DMS79 (cell line): ENCODE results near the gene SEMA5A.

ENCODE experiments used
- DNase-seq: peaks from one replicate; lab custom pipeline; 2025; lab: John Stamatoyannopoulos, UW

SEMA5A gene, protein sequence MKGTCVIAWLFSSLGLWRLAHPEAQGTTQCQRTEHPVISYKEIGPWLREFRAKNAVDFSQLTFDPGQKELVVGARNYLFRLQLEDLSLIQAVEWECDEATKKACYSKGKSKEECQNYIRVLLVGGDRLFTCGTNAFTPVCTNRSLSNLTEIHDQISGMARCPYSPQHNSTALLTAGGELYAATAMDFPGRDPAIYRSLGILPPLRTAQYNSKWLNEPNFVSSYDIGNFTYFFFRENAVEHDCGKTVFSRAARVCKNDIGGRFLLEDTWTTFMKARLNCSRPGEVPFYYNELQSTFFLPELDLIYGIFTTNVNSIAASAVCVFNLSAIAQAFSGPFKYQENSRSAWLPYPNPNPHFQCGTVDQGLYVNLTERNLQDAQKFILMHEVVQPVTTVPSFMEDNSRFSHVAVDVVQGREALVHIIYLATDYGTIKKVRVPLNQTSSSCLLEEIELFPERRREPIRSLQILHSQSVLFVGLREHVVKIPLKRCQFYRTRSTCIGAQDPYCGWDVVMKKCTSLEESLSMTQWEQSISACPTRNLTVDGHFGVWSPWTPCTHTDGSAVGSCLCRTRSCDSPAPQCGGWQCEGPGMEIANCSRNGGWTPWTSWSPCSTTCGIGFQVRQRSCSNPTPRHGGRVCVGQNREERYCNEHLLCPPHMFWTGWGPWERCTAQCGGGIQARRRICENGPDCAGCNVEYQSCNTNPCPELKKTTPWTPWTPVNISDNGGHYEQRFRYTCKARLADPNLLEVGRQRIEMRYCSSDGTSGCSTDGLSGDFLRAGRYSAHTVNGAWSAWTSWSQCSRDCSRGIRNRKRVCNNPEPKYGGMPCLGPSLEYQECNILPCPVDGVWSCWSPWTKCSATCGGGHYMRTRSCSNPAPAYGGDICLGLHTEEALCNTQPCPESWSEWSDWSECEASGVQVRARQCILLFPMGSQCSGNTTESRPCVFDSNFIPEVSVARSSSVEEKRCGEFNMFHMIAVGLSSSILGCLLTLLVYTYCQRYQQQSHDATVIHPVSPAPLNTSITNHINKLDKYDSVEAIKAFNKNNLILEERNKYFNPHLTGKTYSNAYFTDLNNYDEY

DNA sequence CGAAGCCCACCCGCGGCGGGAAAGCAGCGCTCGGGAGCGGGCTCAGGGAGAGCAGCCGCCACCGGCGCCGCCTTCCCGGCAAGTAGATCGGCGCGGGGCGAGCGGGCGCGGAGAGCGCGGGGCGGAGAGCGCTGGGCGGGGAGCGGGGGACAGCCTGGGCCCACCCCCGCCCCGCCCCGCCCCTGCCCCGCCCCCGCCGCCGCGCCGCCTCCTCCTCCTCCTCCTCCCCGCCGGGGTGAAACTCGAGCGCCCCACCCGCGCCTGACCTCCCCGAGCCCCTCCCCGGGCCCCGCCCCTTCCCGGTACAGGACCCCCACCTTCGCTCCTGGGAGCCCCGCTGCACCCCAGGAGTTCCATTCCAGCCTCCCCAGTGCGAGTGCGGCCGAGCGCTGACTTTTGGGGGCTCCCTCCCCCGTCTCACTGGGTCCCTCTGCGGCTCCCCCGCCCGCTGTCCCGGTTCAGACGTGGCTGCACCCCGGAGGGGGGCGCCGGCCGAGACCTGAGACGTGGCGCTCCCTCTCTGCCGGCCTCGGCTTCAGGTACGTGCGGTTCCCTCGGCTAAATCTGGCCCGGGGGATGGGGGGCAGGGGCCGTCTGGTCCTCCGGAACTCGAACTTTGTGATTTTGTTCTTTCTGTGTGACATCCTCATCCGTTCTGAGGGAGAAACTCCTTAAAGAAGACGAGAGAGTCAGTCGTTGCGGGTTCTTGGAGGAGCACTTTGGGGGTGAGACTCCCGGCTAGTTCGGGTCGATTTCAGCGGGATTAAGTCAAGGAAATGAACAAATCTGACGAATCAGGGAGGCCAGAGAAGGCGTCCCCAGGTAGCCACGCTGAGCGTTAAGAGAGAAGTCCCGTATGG is at the start of gene SEMA5A:
Gene SEMA5A (minus strand): TSS at position 84 of the 860 bp plus-strand sequence. CDS start 166,129 bp downstream, outside the sequence.
- DNase-seq = no peak

DNA sequence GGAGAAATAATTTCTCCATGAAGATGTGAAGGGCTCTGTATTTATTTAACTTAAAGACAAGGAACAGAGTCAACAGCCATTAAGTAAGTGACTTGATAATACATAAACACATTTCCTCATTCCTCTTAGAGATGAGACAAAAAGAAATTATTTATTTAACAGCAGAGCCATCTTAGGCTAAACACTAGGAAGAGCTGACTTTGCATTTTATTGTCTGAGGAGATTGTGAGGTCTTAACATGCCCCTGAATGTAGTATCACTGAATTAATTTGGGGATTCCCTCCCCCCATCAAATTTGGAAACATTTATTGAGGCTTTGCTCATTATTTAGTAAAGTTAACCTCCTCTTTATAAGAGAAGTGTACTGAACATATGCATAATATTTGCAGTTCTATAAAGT is 49.0 kb upstream of the SEMA5A start:
- no peak for DNase-seq

DNA sequence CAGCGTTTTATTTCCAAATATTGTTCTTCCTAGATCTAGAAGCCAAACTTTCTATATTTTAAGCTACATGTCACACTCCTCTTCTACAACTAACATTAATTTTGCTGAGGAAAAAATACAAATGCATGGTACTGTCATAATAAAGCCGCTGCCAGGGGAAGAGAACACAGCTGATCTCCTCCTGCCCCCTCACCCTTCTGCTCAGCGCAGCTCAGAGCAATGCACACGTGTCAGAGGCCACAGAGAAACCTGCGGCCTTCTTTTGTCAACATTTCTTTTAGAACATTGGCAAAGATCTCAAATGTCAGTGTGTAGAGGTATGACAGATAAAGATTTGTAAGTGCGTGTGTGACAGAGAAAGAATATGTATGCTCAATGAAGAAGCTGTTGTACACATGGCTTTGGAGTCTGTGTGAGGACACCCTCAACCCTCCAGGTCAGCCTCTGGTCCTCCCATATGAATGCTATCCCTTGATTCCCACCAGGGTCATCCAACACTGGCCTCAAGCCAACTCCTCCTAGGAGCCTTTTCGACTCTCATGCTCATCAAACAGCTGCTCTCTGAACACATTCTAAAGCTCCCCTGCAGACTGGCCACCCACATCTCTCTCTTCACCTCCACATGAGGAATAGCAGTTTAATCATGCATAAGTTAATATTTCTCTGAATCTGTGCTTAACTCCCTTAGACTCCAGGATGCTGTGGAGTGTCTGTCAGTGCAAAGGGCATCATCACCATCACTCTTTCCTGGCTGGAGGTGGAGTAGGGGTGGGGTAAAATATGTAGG is 43.4 kb upstream of the SEMA5A start:
- no peak for DNase-seq

DNA sequence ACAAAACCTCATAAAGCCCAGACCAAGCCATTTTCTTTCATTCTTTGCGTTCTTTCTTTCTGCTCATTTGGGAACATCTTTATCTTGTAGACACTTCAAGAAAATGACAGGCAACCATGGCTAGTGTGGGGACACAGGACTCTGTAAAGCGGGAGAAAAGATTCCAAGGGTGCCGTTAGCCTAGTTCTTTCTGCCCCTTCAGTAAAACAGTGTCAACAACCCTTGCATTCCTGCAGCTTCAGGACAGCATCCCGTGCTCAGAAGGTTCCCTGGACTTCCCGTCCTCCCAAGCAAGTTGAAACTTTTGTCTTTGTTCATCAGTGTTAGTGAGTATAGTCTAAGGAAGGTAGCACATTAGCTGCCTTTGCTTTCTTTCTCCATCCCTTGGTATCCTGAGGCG is 42.4 kb upstream of the SEMA5A start:
- no peak for DNase-seq

DNA sequence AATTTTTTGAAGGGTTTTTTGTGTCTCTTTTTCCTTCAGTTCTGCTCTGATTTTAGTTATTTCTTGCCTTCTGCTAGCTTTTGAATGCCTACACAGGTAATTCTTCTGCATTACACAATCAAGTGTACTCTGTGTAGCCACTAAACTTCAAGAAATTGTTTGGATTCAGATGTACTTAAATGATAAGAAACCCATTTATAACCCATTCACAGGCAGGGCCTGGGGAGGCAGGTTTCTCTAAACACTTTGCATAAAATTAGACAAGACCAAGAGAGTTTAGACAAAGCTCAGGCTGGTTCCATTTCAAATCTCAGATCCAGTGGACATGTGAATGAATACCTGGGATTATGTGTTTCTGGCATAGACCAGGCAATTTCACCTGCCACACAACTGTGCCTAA is 41.3 kb upstream of the SEMA5A start:
- no peak for DNase-seq

DNA sequence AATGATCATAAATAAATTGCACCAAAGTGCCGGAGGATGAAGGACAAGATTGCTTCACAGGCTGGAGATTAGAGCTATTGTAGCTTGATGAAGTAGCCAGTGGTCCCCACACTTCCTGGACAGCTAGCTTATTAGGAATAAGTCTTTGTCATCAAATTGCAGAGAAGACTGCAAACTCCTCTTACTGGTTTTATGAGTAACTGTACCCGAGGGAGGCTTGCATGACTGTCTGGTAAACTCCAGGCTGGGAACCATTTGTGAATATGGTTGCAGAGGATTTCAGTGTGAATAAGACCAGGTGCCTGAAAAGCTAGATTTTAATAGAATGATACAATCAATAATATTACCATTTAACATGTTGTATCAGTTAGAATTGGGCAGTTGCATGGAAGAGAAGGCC is 36.5 kb upstream of the SEMA5A start:
- DNase-seq = no peak

DNA sequence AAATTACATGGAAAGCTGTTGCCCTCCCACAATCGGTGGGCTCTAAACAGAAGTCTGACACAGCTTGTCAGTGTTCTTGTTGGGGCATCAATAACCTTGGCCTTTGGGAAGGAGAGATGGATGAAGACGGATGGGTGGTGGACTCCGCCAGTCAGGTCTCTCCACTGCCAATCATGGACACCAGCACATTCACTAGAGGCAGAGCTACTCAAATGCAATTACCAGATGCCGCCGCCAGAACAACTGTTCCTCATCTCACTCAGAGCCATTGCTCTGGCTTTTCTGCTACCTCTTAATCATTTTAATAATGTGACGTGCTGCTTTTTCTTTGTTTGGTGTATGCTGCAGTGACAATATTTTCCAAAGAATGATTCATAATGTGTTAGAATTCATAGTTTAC is 27.9 kb upstream of the SEMA5A start:
- DNase-seq = no peak

DNA sequence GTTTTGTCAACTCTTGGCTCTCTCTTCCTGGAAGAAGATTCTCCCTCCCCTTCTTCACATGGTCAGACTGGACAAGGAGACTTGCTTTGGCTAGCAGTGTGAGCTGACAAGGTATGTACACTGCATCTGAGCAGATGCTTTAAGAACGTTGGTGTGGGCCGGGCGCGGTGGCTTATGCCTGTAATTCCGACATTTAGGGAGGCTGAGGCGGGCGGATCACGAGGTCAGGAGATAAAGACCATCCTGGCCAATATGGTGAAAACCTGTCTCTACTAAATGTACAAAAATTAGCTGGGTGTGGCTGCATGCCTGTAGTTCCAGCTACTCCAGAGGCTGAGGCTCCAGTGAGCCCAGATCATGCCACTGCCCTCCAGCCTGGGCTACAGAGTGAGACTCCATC is 26.4 kb upstream of the SEMA5A start:
- no peak for DNase-seq

DNA sequence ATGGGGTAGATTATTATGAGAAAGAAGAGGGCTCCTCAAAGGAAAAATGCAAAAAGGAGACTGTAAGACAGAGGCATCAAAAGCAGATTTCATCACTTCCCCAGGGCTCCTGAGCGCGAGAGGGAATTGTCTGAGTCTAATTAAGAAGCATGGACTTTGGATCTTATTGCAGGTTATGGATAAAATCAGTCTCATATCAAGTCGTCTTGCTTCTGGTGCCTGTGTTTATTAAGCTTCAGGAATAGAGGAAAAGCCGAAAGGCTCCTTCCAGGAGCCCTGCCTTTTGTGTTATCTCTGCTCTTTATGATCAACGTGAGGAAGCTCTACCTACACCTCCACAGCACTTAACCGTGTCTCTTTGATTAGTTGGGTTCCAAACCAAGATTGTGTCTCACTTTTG is 25.0 kb upstream of the SEMA5A start:
- DNase-seq = no peak

DNA sequence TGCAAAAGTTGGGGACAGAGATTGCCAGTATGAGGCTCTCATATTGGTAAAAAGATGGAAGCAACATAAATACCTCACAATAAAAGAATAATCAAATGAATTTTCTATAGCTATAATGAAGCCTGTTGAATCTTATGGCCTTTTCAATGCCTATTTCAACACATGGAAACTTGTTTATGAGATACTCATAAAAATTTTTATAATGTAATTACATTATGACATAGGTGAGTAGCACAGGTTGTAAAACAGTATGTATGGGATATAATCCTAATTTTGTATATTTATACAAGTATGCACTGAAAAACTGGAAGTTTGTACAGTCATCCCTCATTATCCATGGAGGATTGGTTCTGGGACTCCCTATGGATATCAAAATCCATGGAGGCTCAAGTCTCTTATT is 21.2 kb upstream of the SEMA5A start:
- DNase-seq = no peak

DNA sequence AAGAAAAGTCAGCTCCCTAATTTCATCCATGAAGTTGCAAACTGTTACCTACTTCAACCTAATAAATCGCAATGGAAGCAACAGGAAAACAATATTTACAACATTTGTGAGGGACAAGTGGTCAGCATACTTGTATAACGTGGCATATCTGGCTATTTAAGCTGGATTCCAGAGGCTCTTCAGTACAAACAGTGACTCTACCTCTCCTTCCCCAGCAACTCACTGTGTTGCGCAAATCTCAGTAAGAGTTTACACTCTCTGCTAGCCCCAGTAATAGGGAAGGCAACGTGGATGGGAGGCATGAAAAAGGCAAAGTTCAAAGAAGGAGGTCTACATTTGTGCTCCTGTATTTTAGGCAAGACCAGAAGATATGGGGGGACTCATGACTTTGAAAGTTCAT is 18.9 kb upstream of the SEMA5A start:
- no peak for DNase-seq

DNA sequence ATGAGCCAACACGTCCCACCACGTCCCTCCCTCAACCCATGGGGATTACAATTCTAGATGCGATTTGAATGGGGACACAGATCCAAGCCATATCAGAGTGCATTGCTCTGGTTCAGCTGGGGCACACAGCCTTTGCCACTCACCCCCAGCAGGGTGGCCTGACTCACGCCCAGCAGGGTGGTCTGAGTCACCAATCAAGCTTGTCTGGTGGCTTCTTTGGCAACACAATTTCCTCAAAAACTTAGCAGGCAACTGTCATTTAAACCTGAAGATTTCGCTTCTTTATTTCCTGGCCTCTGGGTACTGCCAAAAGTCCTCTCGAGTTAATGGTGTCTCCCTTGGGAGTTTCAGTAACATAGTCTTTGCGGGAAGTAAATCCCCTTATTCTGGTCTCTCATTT is 16.3 kb upstream of the SEMA5A start:
- no peak for DNase-seq

DNA sequence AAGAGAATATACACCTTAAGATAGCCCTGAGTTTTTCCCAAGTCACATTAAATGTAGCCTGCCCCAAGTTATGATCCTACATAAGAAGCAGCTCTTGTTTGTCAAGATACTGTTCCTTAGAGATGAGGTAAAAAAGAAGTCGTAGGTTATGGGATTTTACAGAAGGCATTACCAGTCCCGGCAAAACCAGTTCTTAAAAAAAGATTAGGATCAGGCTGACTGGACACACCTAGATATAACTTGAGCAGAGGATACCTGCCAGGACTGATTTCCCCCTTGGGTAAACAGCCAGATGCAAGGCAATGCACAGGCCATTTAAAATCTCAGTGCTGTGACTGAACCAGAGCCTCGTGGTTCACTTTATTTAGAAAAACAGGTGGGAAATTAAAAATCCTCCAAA is 14.1 kb upstream of the SEMA5A start:
- no peak for DNase-seq

DNA sequence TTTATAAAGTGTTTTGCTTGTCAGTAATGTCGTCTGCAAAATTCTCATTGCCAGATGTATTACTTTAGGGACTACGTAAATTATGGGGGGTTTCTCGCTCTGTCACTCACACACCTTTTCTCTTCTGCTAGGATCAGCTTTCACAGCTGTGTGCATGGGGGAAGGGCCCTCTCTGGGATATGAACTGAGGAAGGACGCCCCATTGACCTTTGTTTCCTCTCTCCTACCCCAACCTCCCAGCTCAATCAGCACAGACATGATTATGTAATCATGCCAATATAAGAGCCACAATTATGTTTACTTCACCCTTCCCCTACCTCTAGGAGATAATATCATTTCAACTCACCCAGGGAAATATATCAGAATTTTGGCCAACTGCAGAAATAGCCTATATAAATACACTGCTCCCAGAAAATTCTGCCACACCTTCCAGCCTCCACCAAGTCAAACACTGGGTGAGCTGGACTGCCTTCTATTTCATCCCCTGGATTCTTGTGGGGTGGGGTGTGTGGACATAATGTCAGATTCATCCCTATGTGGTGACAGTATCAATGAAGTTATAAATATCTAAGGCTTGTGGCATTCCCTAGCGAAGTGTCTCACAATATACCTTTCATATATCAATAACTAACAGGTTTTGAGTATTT is 12.6 kb upstream of the SEMA5A start:
- no peak for DNase-seq

DNA sequence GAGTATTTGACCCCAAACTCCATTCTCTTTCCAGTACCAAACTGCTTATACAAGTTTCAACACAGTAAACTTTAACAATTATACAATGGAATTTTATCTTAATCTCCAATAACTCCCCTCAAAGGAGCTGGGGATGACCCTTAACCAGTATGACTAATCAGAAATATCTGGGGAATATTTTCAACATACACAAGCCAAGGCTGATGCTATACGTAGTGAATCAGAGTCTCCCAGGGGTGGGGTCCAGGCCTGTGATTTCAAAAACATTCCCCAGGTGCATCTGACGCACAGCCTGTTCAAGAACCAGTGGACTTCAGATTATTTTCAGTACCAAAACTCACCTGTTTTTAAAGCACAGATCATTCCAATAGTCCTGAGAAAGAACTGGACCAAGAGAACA is 11.8 kb upstream of the SEMA5A start:
- DNase-seq = no peak

DNA sequence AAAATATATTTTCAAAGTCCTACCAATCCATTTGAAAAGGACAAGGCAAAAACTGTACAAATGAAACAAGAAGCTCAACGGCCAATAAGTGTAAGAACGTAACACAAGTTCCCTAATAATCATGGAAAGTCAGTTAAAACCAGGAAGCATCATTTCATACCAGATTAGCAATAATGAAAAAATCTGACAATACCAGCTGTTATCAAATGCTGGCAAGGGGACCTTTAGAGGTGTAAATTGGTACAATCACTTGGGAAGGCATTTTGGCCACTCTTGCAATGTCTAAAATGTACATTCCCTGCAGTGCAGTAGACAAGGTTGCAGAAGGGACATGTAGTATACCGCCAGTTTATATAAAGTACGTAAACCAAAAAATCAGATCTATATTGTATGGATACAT is 10.1 kb upstream of the SEMA5A start:
- no peak for DNase-seq

DNA sequence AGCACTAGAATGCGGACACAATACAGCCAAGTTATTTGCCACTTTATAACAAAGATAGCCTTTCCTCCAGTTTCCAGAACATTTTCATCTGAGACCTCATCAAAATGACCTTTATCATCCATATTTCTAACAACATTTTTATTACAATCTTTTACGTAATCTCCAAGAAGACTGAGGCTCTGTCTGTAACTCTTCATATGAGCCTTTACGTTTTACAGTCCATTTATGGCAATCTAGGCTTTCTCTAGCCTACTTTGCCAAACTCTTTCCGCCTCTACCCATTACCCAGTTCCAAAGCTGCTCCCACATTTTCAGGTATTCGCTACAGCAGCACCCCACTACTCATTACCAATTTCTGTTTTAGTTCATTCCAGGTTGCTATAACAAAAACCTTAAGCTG is 8.2 kb upstream of the SEMA5A start:
- DNase-seq = no peak

DNA sequence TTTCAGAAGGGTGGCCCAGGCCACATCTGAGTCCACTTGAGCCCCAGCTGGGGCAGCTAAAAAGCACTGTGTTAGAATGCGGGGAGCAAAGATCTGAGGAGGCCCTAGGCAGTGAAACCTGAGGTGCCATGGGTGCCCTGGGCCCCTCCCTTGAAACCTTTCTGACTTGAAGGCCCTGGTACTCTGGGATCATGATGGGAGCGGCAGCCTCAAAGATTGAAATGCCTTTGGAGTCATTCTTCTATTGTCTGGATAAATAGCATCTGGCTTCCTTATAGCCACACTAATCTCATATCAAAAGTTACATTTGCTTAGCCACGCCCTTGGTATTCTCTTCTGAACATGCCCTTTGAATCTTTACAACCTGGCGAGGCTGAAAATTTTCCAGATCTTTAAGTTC is 7.7 kb upstream of the SEMA5A start:
- no peak for DNase-seq

DNA sequence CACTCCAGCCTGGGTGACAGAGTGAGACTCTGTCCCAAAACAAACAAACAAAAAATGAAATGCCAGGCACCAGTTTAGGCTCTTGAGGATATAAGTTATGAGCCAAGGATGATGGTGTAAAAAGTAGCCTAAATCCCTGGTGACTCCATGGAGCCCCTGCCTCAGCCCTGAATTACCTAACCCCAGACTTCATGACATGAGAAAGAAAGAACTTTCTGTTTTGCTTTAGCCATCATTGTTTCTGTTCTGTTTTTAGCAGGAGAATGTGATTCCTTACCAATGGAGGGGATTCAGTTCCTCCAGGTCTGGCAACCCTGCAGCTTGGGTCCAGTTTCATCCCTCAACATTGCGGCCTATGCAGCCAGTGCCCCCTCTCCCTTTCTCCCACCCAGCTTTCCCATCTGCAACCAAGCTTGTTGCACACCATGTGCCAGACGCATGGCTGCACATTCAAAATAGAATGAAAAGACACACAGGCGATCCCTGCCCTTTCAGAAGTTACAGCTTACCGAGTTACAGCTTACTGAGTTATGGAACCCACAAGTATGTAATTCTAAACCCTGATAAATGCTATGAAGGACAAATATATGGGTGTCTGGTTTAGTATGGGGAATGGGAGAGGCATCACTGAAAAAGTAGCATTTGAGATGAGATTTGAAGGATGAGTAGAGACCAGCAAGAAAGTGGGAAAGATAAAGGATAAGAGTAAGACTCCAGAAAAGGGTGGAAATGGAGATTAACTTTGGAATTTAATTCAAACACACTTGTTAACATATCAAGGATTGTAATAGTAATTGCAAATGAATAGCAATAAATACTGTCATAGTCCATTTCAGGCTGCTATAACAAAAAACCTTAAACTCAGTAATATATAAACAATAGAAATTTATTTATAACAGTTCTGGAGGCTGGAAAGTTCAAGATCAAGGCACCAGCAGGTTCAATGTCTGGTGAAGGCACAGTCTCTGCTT is 6.0 kb upstream of the SEMA5A start:
- no peak for DNase-seq
